OCI-LY3 (cell line): Measurements from ENCODE around the gene MFN2.

Experiments
- H2AFZ ChIP-seq: fragments of 200-600, 300-600 bp; shearing (Covaris generic); 2 replicates; pipeline ENCODE4 v1.6.0; 2014; ENCODE audit warnings: antibody characterized with exemption, low read depth, low read length
- H3K27ac ChIP-seq: fragments of 200-600, 300-600 bp; sonication (generic); 2 replicates; pipeline ENCODE4 v1.5.1; 2014; ENCODE audit warnings: mild to moderate bottlenecking, low read length, moderate library complexity, mixed read lengths
- H3K27me3 ChIP-seq: fragments of 200-600, 300-600 bp; sonication (generic); 2 replicates; pipeline ENCODE4 v1.6.1; 2014; ENCODE audit warnings: low read depth, low read length, mixed read lengths
- H3K36me3 ChIP-seq: fragments of 200-600, 300-600 bp; sonication (generic); replicated peaks from 2 replicates; pipeline ENCODE3; 2014; ENCODE audit warnings: low read depth, low read length, mixed read lengths
- H3K4me1 ChIP-seq: fragments of 300-600, 200-600 bp; sonication (generic); 2 replicates; pipeline ENCODE4 v1.6.1; 2014; ENCODE audit warnings: low read length, mixed read lengths
- H3K4me2 ChIP-seq: fragments of 200-600, 300-600 bp; sonication (generic); 2 replicates; pipeline ENCODE4 v1.6.1; 2014; ENCODE audit warnings: low read length, mixed read lengths
- H3K4me3 ChIP-seq: fragments of 300-600, 200-600 bp; sonication (generic); 2 replicates; pipeline ENCODE4 v1.5.1; 2014; ENCODE audit warnings: antibody characterized with exemption, mild to moderate bottlenecking, low read length, moderate library complexity
- H3K79me2 ChIP-seq: fragments of 300-600, 200-600 bp; shearing (Covaris generic); 2 replicates; pipeline ENCODE4 v1.6.1; 2014; ENCODE audit warnings: mild to moderate bottlenecking, low read length, mixed read lengths
- H3K9ac ChIP-seq: fragments of 300-600, 200-600 bp; shearing (Covaris generic); 2 replicates; pipeline ENCODE4 v1.6.0; 2014; ENCODE audit warnings: mild to moderate bottlenecking, low read length, moderate library complexity
- H3K9me3 ChIP-seq: fragments of 200-600, 300-600 bp; shearing (Covaris generic); 2 replicates; pipeline ENCODE4 v1.6.1; 2014; ENCODE audit warnings: low read length, mixed read lengths; ENCODE audit not compliant: insufficient read depth
- H4K20me1 ChIP-seq: fragments of 200-600, 300-600 bp; sonication (generic); 2 replicates; pipeline ENCODE4 v1.6.1; 2016; ENCODE audit warnings: low read length, mixed read lengths; ENCODE audit not compliant: insufficient read depth
- EZH2phosphoT487 ChIP-seq: fragments of 200-600 bp; shearing (Covaris generic); IDR thresholded peaks from 2 replicates; pipeline ENCODE4 v1.6.1; 2018; ENCODE audit warnings: antibody characterized with exemption, mixed run types, low read depth
- TF ChIP-seq, protein P1 (sequence below): fragments of 200-600, 300-600 bp; sonication (generic); IDR thresholded peaks from 2 replicates; pipeline ENCODE4 v1.5.1; 2014; ENCODE audit warnings: antibody characterized with exemption, low read length, low read depth

The MFN2 gene

DNA sequence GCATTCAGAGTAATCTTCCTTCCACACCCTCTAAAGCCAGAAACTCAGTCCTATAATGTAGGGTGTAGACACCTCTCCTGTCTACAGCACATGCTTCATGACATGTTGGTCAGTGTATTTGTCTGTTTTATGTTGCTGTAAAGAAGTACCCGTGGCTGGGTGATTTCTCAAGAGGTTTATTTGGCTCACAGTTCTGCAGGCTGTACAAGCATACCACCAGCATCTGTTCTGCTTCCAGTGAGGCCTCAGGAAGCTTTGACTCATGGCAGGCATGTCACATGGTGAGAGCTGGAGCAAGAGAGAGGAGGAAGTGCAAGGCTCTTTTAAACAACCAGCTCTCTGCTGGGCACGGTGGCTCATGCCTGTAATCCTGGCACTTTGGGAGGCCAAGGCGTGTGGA is 33.6 kb upstream of the MFN2 start:
- Histone ChIP-seq H3K9me3 (no peaks in the 10 kb centered on the region), H3K36me3 (peaks cover 5% of the 10 kb centered on the region), H2AFZ (no peak overlapping the region), H3K4me3 (no peak overlapping the region), H3K27ac (no peak overlapping the region), H3K4me1 (no peaks in the 10 kb centered on the region), H3K79me2 (no peaks in the 10 kb centered on the region), H4K20me1 (no peaks in the 10 kb centered on the region), H3K4me2 (no peak overlapping the region), H3K9ac (no peak overlapping the region), H3K27me3 (no peaks in the 10 kb centered on the region)
- no peak for TF ChIP-seq EZH2phosphoT487
- TF ChIP-seq, protein P1, sequence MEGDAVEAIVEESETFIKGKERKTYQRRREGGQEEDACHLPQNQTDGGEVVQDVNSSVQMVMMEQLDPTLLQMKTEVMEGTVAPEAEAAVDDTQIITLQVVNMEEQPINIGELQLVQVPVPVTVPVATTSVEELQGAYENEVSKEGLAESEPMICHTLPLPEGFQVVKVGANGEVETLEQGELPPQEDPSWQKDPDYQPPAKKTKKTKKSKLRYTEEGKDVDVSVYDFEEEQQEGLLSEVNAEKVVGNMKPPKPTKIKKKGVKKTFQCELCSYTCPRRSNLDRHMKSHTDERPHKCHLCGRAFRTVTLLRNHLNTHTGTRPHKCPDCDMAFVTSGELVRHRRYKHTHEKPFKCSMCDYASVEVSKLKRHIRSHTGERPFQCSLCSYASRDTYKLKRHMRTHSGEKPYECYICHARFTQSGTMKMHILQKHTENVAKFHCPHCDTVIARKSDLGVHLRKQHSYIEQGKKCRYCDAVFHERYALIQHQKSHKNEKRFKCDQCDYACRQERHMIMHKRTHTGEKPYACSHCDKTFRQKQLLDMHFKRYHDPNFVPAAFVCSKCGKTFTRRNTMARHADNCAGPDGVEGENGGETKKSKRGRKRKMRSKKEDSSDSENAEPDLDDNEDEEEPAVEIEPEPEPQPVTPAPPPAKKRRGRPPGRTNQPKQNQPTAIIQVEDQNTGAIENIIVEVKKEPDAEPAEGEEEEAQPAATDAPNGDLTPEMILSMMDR: no peak

DNA sequence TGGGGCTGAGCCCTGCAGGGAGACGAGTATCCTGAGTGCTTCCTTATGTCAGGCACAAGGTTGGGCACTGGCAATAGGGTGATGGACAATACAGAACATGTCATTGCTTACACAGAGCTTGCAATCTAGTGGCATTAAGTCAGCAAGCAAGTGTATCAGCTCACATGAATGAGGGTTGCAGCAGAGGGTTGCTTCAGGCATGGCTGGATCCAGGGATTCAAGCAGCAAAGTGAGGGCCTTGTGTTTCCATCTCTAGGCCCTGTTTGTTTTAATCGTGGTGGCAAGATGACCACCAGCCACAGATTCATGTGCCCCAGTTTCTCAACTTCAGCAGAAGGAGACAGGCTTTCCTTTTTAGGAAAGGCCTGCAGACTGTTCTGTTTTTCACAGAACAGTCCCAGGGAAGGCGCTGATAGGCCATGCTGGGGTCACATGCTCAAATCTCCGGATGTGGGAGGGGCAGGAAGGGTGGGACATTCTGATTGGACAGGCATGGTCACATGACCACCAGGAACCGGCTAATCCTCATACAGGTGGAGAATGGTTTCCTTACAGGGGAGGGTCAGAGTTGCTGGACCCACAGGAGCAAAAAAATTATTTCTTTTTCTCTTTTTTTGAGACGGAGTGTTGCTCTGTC is 31.3 kb upstream of the MFN2 start:
- Histone ChIP-seq H3K27ac (no peak overlapping the region), H3K9me3 (no peaks in the 10 kb centered on the region), H3K36me3 (peaks cover 5% of the 10 kb centered on the region), H2AFZ (no peak overlapping the region), H3K27me3 (no peaks in the 10 kb centered on the region), H3K9ac (no peak overlapping the region), H3K4me3 (no peak overlapping the region), H4K20me1 (no peaks in the 10 kb centered on the region), H3K4me1 (no peaks in the 10 kb centered on the region), H3K4me2 (no peak overlapping the region), H3K79me2 (no peaks in the 10 kb centered on the region)
- no peak for TF ChIP-seq EZH2phosphoT487
- TF ChIP-seq, protein P1: no peak

DNA sequence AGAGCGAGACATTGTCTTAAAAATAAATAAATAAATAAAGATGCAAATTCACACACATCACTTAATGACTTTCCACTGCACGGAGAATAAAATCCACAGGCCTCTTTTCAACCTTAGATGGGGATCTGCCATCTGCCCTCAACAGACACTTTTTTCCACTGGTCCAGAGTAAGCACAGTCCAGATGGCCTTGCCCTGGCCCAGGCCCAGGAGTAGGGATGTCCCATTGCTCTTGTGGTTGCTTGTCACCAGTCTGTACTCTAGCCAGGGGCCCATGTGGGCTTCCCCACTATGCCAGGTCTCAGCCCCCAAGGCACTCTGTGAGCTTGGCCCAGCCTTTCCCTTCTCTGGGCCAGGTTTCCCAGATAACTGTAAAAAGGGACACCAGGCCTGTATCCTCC is 28.3 kb upstream of the MFN2 start:
- Histone ChIP-seq H3K27me3 (no peaks in the 10 kb centered on the region), H4K20me1 (no peaks in the 10 kb centered on the region), H3K4me2 (no peak overlapping the region), H2AFZ (no peak overlapping the region), H3K9ac (no peak overlapping the region), H3K4me1 (no peaks in the 10 kb centered on the region), H3K27ac (no peak overlapping the region), H3K9me3 (no peaks in the 10 kb centered on the region), H3K79me2 (no peaks in the 10 kb centered on the region), H3K36me3 (peaks cover 5% of the 10 kb centered on the region), H3K4me3 (no peak overlapping the region)
- TF ChIP-seq EZH2phosphoT487: no peak
- TF ChIP-seq, protein P1: no peak

DNA sequence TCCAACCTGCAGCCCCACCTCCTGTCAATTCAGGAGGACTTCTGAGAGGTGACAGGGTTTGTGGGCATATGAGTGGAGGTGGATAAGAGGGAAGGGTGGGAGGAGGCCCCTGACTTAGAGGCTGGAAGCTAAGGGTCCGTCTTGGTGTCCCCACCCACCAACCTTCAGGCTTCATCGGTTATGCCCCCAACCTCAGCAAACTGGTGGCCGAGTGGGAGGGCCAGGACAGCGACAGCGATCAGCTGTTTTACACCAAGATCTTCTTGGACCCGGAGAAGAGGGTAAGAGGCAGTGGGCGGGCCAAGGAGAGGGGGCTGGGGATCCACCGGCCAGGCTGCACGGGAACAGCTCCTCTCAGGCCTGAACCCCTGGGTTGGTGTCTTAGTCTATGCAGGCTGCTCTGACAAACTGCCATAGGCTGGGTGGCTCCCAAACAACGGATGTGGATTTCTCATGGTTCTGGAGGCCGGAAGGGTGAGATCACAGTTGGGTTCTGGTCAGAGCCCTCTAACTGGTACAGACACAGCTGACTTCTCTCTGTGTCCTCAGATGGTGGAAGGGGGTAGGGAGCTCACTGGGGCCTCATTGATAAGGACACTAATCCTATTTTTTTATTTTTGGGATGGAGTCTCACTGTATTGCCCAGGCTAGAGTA is 27.7 kb upstream of the MFN2 start:
- H4K20me1 ChIP-seq: no peaks in the 10 kb centered on the region
- peaks cover 5% of the 10 kb centered on the region for H3K36me3 ChIP-seq
- no peaks in the 10 kb centered on the region for H3K9me3 ChIP-seq
- H3K27ac ChIP-seq: no peak overlapping the region
- H3K4me2 ChIP-seq: no peak overlapping the region
- no peaks in the 10 kb centered on the region for H3K4me1 ChIP-seq
- H3K4me3 ChIP-seq: no peak overlapping the region
- H3K9ac ChIP-seq: no peak overlapping the region
- TF ChIP-seq, protein P1: no peak
- no peak for TF ChIP-seq EZH2phosphoT487
- no peak overlapping the region for H2AFZ ChIP-seq
- H3K27me3 ChIP-seq: no peaks in the 10 kb centered on the region
- no peaks in the 10 kb centered on the region for H3K79me2 ChIP-seq
